ENCODE results near the gene YTHDF1.

YTHDF1 gene

DNA sequence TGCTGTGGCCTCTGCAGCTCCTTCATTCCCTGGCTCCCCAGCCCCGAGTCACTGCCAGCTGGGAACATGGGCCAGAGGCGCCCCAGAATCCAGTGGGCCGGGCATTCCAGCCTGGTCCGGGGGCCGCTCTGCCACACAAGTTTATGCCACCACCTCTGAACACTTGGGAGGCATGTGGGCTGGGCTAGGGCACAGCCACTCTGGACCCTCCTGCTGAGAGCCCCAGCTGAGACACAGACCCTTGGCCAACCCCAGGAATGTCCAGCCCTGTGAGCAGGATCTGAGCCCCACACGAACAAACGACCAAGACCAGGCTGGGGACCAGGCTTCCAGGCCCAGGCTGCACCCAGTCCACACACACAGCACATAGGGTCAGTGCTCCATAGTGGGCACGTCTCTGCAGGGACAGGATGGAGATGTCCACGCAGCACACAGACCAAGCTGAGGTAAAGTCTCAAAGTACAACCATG, 33.0 kb downstream of the YTHDF1 start:
- peak; percentile 40 for ATAC-seq
- TF ChIP-seq BACH2 (CRISPR knock-in tag; IDR thresholded peaks at IDR 0.05; ENCODE audit: borderline replicate concordance) (no peak), RARB (CRISPR knock-in tag; IDR thresholded peaks at IDR 0.05) (no peak), ESRRG (CRISPR knock-in tag; IDR thresholded peaks at IDR 0.05) (no peak), ZNF565 (CRISPR knock-in tag; conservative IDR thresholded peaks at IDR 0.05; ENCODE audit: low read depth) (no peak), ZC3H10 (CRISPR knock-in tag; IDR thresholded peaks at IDR 0.05) (no peak)
- TF ChIP-seq, protein P1, sequence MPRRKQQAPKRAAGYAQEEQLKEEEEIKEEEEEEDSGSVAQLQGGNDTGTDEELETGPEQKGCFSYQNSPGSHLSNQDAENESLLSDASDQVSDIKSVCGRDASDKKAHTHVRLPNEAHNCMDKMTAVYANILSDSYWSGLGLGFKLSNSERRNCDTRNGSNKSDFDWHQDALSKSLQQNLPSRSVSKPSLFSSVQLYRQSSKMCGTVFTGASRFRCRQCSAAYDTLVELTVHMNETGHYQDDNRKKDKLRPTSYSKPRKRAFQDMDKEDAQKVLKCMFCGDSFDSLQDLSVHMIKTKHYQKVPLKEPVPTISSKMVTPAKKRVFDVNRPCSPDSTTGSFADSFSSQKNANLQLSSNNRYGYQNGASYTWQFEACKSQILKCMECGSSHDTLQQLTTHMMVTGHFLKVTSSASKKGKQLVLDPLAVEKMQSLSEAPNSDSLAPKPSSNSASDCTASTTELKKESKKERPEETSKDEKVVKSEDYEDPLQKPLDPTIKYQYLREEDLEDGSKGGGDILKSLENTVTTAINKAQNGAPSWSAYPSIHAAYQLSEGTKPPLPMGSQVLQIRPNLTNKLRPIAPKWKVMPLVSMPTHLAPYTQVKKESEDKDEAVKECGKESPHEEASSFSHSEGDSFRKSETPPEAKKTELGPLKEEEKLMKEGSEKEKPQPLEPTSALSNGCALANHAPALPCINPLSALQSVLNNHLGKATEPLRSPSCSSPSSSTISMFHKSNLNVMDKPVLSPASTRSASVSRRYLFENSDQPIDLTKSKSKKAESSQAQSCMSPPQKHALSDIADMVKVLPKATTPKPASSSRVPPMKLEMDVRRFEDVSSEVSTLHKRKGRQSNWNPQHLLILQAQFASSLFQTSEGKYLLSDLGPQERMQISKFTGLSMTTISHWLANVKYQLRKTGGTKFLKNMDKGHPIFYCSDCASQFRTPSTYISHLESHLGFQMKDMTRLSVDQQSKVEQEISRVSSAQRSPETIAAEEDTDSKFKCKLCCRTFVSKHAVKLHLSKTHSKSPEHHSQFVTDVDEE (CRISPR knock-in tag; IDR thresholded peaks at IDR 0.05) = no peak

DNA sequence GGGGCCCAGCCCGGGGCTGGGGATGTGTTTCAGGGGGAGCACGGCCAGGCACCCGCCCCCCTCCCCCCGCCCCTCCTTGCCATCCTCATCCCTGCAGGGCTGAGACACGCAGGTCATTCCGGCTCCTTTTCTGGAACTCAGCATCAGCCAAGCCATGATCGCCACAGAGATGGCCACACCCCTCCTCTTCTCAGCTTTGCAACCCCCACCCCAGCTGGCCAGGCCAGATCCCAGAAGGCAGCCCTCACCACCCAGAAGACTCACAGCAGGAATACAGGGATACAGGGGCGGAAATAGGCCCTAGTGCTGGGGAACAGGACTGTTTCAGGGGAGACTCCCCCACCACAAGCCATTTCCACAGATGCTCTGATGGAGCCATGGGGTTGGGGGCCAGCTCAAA, 33.5 kb downstream of the YTHDF1 start:
- no peak for ATAC-seq
- TF ChIP-seq, protein P2, sequence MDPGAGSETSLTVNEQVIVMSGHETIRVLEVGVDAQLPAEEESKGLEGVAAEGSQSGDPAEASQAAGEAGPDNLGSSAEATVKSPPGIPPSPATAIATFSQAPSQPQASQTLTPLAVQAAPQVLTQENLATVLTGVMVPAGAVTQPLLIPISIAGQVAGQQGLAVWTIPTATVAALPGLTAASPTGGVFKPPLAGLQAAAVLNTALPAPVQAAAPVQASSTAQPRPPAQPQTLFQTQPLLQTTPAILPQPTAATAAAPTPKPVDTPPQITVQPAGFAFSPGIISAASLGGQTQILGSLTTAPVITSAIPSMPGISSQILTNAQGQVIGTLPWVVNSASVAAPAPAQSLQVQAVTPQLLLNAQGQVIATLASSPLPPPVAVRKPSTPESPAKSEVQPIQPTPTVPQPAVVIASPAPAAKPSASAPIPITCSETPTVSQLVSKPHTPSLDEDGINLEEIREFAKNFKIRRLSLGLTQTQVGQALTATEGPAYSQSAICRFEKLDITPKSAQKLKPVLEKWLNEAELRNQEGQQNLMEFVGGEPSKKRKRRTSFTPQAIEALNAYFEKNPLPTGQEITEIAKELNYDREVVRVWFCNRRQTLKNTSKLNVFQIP (CRISPR knock-in tag; IDR thresholded peaks at IDR 0.05; ENCODE audit: borderline replicate concordance, low read depth) = no peak

DNA sequence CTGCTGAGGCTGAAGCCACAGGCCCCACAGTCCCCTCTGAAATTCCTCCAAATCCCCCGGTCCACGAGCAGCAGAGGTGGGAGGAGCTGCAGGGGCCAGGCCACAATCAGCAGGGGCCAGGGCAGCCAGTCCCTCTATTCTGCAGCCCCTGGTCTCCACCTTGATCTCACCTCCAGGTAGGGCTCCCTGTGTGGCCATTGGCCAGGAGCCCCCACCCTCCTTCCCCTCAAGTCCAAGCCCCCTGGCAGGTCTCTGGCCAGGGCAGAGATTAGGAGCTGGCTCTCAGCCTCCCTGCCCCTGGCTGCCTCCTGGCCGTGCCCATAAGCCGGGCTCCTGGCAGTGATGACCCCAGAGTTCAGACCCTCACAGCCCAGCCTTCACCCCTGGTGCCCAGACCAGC, 34.7 kb downstream of the YTHDF1 start:
- TF ChIP-seq ZNF565 (CRISPR knock-in tag; conservative IDR thresholded peaks at IDR 0.05; ENCODE audit: low read depth) (no peak), ISL1 (CRISPR knock-in tag; IDR thresholded peaks at IDR 0.05) (no peak), RARB (CRISPR knock-in tag; IDR thresholded peaks at IDR 0.05) (no peak)
- TF ChIP-seq, protein P1 (CRISPR knock-in tag; IDR thresholded peaks at IDR 0.05) = no peak
- TF ChIP-seq, protein P2 (CRISPR knock-in tag; IDR thresholded peaks at IDR 0.05; ENCODE audit: borderline replicate concordance, low read depth) = no peak
- no peak for ATAC-seq

DNA sequence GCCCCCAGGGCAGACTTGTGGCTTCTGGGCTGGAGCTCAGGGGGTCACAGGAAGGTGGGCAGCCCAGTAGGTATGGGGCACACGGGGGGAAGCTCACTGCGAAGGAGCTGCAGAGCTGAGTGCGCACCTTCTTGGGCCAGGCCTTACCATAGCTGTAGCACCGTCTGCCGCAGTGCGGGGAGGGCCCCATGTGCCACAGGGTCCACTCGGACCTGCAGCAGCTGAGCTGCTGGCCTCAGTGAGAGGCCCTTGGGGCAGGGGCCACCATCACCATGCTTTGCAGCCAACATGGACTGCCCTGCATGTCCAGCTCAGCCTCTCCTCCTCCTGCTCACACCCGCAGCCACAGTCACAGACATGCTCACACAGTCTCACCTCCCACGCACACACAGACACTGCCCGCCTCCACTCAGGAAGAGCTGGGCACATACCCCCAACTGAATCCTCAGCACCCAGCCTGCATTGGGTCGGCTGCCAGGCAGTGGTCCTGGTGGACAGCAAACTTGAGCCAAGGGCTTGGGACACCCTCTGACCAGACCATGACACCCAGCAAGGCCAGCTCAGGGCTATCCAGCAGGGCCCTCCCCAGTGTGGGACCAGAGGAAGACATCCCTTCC, 35.3 kb downstream of the YTHDF1 start:
- TF ChIP-seq TOX (CRISPR knock-in tag; IDR thresholded peaks at IDR 0.05; ENCODE audit: borderline replicate concordance) = no peak
- TF ChIP-seq, protein P2 (CRISPR knock-in tag; IDR thresholded peaks at IDR 0.05; ENCODE audit: borderline replicate concordance, low read depth) = no peak
- TF ChIP-seq OSR1 (CRISPR knock-in tag; IDR thresholded peaks at IDR 0.05) = no peak
- TF ChIP-seq, protein P3, sequence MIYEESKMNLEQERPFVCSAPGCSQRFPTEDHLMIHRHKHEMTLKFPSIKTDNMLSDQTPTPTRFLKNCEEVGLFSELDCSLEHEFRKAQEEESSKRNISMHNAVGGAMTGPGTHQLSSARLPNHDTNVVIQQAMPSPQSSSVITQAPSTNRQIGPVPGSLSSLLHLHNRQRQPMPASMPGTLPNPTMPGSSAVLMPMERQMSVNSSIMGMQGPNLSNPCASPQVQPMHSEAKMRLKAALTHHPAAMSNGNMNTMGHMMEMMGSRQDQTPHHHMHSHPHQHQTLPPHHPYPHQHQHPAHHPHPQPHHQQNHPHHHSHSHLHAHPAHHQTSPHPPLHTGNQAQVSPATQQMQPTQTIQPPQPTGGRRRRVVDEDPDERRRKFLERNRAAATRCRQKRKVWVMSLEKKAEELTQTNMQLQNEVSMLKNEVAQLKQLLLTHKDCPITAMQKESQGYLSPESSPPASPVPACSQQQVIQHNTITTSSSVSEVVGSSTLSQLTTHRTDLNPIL (CRISPR knock-in tag; IDR thresholded peaks at IDR 0.05; ENCODE audit: low read depth) = no peak
- no peak for TF ChIP-seq CSDC2 (CRISPR knock-in tag; IDR thresholded peaks at IDR 0.05)
- no peak for TF ChIP-seq ZC3H10 (CRISPR knock-in tag; IDR thresholded peaks at IDR 0.05)
- no peak for TF ChIP-seq ARNTL (CRISPR knock-in tag; IDR thresholded peaks at IDR 0.05; ENCODE audit: borderline replicate concordance, low read depth)
- TF ChIP-seq, protein P4, sequence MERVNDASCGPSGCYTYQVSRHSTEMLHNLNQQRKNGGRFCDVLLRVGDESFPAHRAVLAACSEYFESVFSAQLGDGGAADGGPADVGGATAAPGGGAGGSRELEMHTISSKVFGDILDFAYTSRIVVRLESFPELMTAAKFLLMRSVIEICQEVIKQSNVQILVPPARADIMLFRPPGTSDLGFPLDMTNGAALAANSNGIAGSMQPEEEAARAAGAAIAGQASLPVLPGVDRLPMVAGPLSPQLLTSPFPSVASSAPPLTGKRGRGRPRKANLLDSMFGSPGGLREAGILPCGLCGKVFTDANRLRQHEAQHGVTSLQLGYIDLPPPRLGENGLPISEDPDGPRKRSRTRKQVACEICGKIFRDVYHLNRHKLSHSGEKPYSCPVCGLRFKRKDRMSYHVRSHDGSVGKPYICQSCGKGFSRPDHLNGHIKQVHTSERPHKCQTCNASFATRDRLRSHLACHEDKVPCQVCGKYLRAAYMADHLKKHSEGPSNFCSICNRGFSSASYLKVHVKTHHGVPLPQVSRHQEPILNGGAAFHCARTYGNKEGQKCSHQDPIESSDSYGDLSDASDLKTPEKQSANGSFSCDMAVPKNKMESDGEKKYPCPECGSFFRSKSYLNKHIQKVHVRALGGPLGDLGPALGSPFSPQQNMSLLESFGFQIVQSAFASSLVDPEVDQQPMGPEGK (CRISPR knock-in tag; IDR thresholded peaks at IDR 0.05; ENCODE audit: borderline replicate concordance) = no peak
- no peak for TF ChIP-seq ISL1 (CRISPR knock-in tag; IDR thresholded peaks at IDR 0.05)
- no peak for TF ChIP-seq ZNF70 (CRISPR knock-in tag; IDR thresholded peaks at IDR 0.05)
- no peak for TF ChIP-seq TCF4 (CRISPR knock-in tag; IDR thresholded peaks at IDR 0.05; ENCODE audit: borderline replicate concordance)
- ATAC-seq = no peak
